Right lobe of liver (tissue), 6 donors: ENCODE measurements around the gene THSD7B. TPM values are rescaled to one million over a fixed set of nuclear protein-coding genes. Genes with fewer than 3 reads are reported as not detected.

Source experiments
- ATAC-seq, 4 donors: fragments of 200-7000 bp; cut with Tn5 transposase; one replicate each; pipeline ENCODE4 v1.9.1; 2020; ENCODE audit warnings: mild to moderate bottlenecking in 4 of 4, moderate library complexity in 4 of 4
- DNase-seq, 3 donors: peaks; one replicate each; pipeline ENCODE4 v3.0.0-alpha.2; 2020
- H3K27ac ChIP-seq, 3 donors: fragments of 200-600 bp; one replicate each; pipeline ENCODE4 v1.8.0; 2022
- H3K27me3 ChIP-seq, 2 donors: fragments of 200-600 bp; one replicate each; pipeline ENCODE4 v1.8.0; 2022
- H3K36me3 ChIP-seq, 4 donors: fragments of 200-600 bp; sonication (generic) in 1 of 4; one replicate each; pipeline versions ENCODE4 v1.5.1 to v1.8.0; 2017 to 2022; ENCODE audit warnings: control low read depth in 1 of 4
- H3K4me1 ChIP-seq, 4 donors: fragments of 200-600 bp; sonication (generic) in 1 of 4; one replicate each; pipeline versions ENCODE4 v1.5.1 to v1.8.0; 2017 to 2022; ENCODE audit warnings: control low read depth in 1 of 4
- H3K4me3 ChIP-seq, 3 donors: fragments of 200-600 bp; one replicate each; pipeline ENCODE4 v1.8.0; 2022
- H3K9me3 ChIP-seq, 4 donors: fragments of 200-600 bp; sonication (generic) in 1 of 4; one replicate each; pipeline versions ENCODE4 v1.5.1 to v1.8.0; 2017 to 2022; ENCODE audit warnings: control low read depth in 1 of 4
- CTCF ChIP-seq, 4 donors: fragments of 200-600 bp in 3 of 4; fragments of 450-650 bp in 1 of 4; IDR thresholded peaks; one replicate each; pipeline versions ENCODE4 v1.5.1 to v1.8.0; 2016 to 2022; ENCODE audit warnings: antibody characterized with exemption in 4 of 4, mild to moderate bottlenecking in 2 of 4
- POLR2A ChIP-seq: fragments of 450-650 bp; IDR thresholded peaks from one replicate; pipeline ENCODE4 v1.6.1; 2017; ENCODE audit warnings: antibody characterized with exemption, mild to moderate bottlenecking
- WGBS: methylation state at CpG from one replicate; pipeline ENCODE4 v1.1.6; 2018; ENCODE audit warnings: low coverage, low lambda C conversion rate; ENCODE audit not compliant: insufficient coverage; ENCODE audit errors: missing lambda C conversion rate; 5-methylcytosine and 5-hydroxymethylcytosine counted together
- intact Hi-C, 2 donors: fragments of 100-400 bp; cut with DNase I; formaldehyde crosslinking; loops; one replicate each; pipeline versions ENCODE4 v1.11.2 to v1.14.1; 2022
- total RNA-seq, 6 experiments: library from RNA; depleted of rRNA in 2 of 6; stranded (reverse); fragments of >200 nt in 2 of 6; fragmentation: NEBNext Ultra II Directional in 3 of 6; extraction: Animal tissue kit (Norgen Biotek cat#: 25700) in 3 of 6; gene quantifications; one replicate each; pipeline versions ENCODE4 v1.1.0 to v1.2.4, GENCODE V29; 2016 to 2023
- donor health status: DM: no; HTN: yes; CAD: no.
- donor health status: DM: no; HTN: no; CAD: no.
- donor health status: DM: no; HTN: no; CAD: no.
- donor health status: DM: no; HTN: yes; CAD: no.
- donor health status: DM: no; HTN: yes; CAD: no.

THSD7B gene
- total RNA-seq, 6 experiments from 2014 or later: 0.07 to 0.89 (median 0.24) TPM

DNA sequence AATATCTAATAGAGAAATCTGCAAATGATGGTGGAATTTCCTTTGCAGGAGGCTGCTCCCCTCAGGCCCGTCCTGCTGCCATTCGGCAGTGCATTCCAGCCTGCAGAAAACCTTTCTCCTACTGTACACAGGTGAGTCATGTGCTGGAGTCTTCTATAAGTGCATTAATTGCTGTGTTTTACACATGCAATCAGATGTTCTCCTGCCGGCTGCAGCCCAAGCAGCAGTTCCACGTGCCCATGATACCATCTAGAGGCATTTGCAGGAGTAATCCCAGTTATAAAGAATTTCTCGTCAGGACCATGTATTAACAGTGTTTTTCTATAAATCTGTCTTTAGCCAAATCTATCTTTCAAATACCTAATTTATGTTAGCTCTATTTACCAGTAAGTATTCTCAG, 894.3 kb downstream of the THSD7B start:
- no peaks in the 10 kb centered on the region for H3K4me1 ChIP-seq
- H3K27me3 ChIP-seq: no peaks in the 10 kb centered on the region
- TF ChIP-seq POLR2A: no peak
- TF ChIP-seq CTCF (IDR thresholded peaks at IDR 0.05): no peak
- no peak overlapping the region for H3K27ac ChIP-seq
- DNase-seq (no peak), ATAC-seq (no peak)
- 43% methylated on average over 5 of the region's 5 CpGs for WGBS
- H3K36me3 ChIP-seq: no peaks in the 10 kb centered on the region
- no peak overlapping the region for H3K4me3 ChIP-seq
- intact Hi-C loops: no loop called here
- no peaks in the 10 kb centered on the region for H3K9me3 ChIP-seq

- no peak for ATAC-seq
- no peaks in the 10 kb centered on the region for H3K9me3 ChIP-seq
- no peak overlapping the region for H3K27ac ChIP-seq
- no peak overlapping the region for H3K4me3 ChIP-seq
- no peaks in the 10 kb centered on the region for H3K4me1 ChIP-seq
- no peaks in the 10 kb centered on the region for H3K36me3 ChIP-seq
- intact Hi-C loops: no loop called here
- WGBS: 76% methylated on average over 3 of the region's 3 CpGs
- no peak for DNase-seq
- H3K27me3 ChIP-seq: no peaks in the 10 kb centered on the region
- no peak for TF ChIP-seq POLR2A
- no peak for TF ChIP-seq CTCF (IDR thresholded peaks at IDR 0.05)
Measured at GRCh38 chr2:137670111-137670510, 904.8 kb downstream of the THSD7B start.

- no peak for ATAC-seq
- H3K27ac ChIP-seq: no peak overlapping the region
Measured at GRCh38 chr2:137672989-137673552, 907.7 kb downstream of the THSD7B start.

GRCh38 chr2:137674991-137675390, 909.6 kb downstream of the THSD7B start:
- Histone ChIP-seq H3K27ac (no peak overlapping the region), H3K4me1 (no peaks in the 10 kb centered on the region), H3K4me3 (no peak overlapping the region), H3K36me3 (no peaks in the 10 kb centered on the region), H3K27me3 (no peaks in the 10 kb centered on the region), H3K9me3 (no peaks in the 10 kb centered on the region)
- ATAC-seq (no peak), DNase-seq (no peak)
- intact Hi-C loops: no loop called here
- 33% methylated on average over 2 of the region's 2 CpGs for WGBS
- TF ChIP-seq POLR2A (no peak), CTCF (IDR thresholded peaks at IDR 0.05) (no peak)

More at GRCh38 chr2:137672989-137673552, 907.7 kb downstream of the THSD7B start:
- Histone ChIP-seq H3K4me1 (no peaks in the 10 kb centered on the region), H3K4me3 (no peak overlapping the region), H3K9me3 (no peaks in the 10 kb centered on the region), H3K36me3 (no peaks in the 10 kb centered on the region), H3K27me3 (no peaks in the 10 kb centered on the region)
- DNase-seq: no peak
- TF ChIP-seq POLR2A (no peak), CTCF (IDR thresholded peaks at IDR 0.05) (no peak)
- intact Hi-C loops: no loop called here
